BE2C (cell line): ENCODE results near the gene CLDN7.
A peak's percentile ranks its signal among the peaks of the same experiment; 100 is the strongest.

ENCODE experiments used
- DNase-seq: peaks from one replicate; pipeline ENCODE4 v3.0.0-alpha.2; 2020
- H3K27me3 ChIP-seq: fragments of 250-450 bp; sonication (Bioruptor Pico); 2 replicates; pipeline ENCODE4 v1.5.1; 2020; ENCODE audit warnings: mild to moderate bottlenecking
- H3K36me3 ChIP-seq: fragments of 250-450 bp; sonication (Bioruptor Pico); 2 replicates; pipeline ENCODE4 v1.5.1; 2020; ENCODE audit warnings: mild to moderate bottlenecking
- H3K4me1 ChIP-seq: fragments of 250-450 bp; sonication (Bioruptor Pico); 2 replicates; pipeline ENCODE4 v1.5.1; 2020
- H3K4me3 ChIP-seq: 2 replicates; pipeline ENCODE4 v1.5.1; 2011; ENCODE audit warnings: low read depth, low read length
- H3K9me3 ChIP-seq: fragments of 250-450 bp; sonication (Bioruptor Pico); 2 replicates; pipeline ENCODE4 v1.5.1; 2020
- TF ChIP-seq, protein P1 (sequence below): IDR thresholded peaks from 2 replicates; pipeline ENCODE4 v1.5.1; 2012; ENCODE audit warnings: mild to moderate bottlenecking, low read depth, low read length

Gene CLDN7

DNA sequence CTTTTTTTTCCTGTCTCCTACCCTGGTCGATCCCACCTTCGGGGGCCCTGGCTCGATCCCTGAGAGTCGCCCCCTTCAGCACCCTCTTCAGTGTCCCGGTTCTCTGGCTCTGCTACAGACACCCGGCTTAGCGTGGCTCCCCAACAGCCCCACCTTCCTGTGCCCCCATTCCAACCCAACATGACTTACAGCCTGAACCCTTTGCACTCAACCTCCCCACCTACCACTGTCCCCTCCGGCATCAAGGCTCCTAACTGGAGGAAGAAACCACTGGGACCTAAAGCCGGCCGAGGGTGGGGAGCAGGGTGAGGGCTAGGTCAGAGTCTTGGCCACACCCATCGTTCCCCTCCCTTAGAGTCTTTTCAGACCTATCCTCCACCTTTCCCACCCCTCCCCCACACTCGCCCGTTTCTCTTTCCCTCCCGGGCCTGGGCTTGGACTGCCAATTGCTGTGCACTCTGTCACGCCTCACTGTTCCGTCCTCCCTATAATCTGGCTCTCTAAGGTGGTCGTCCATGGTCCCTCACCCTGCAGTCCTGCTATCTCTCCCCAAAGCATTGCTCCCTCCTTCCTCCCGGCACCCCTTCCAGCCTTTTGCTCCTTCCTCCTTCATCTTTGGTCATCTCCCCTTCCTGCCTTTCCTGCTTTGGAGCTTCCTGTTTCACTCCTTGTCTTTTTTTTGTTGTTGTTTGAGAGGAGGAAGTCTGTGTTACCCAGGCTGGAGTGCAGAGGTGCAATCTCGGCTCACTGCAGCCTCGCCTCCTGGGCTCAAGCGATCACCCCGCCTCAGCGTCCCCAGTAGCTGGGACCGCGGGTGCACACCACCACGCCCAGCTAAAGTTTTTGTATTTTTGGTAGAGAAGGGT, 890 bp upstream of the CLDN7 start:
- H3K27me3 ChIP-seq = peaks cover 5% of the 10 kb centered on the region; the same call in 1 of the 2 replicates
- H3K4me1 ChIP-seq = no peaks in the 10 kb centered on the region
- no peak for DNase-seq
- H3K36me3 ChIP-seq = no peaks in the 10 kb centered on the region
- no peak overlapping the region for H3K4me3 ChIP-seq
- TF ChIP-seq, protein P1, sequence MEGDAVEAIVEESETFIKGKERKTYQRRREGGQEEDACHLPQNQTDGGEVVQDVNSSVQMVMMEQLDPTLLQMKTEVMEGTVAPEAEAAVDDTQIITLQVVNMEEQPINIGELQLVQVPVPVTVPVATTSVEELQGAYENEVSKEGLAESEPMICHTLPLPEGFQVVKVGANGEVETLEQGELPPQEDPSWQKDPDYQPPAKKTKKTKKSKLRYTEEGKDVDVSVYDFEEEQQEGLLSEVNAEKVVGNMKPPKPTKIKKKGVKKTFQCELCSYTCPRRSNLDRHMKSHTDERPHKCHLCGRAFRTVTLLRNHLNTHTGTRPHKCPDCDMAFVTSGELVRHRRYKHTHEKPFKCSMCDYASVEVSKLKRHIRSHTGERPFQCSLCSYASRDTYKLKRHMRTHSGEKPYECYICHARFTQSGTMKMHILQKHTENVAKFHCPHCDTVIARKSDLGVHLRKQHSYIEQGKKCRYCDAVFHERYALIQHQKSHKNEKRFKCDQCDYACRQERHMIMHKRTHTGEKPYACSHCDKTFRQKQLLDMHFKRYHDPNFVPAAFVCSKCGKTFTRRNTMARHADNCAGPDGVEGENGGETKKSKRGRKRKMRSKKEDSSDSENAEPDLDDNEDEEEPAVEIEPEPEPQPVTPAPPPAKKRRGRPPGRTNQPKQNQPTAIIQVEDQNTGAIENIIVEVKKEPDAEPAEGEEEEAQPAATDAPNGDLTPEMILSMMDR = no peak
- H3K9me3 ChIP-seq = no peaks in the 10 kb centered on the region

GRCh38 chr17:7261379-7262191, 693 bp downstream of the CLDN7 start:
- no peak for DNase-seq
- TF ChIP-seq, protein P1 = no peak
- H3K27me3 ChIP-seq = peaks cover 5% of the 10 kb centered on the region; the same call in 1 of the 2 replicates
- peak overlapping the region; percentile 46 for H3K4me3 ChIP-seq
- no peaks in the 10 kb centered on the region for H3K9me3 ChIP-seq
- no peaks in the 10 kb centered on the region for H3K36me3 ChIP-seq
- H3K4me1 ChIP-seq = no peaks in the 10 kb centered on the region

DNA sequence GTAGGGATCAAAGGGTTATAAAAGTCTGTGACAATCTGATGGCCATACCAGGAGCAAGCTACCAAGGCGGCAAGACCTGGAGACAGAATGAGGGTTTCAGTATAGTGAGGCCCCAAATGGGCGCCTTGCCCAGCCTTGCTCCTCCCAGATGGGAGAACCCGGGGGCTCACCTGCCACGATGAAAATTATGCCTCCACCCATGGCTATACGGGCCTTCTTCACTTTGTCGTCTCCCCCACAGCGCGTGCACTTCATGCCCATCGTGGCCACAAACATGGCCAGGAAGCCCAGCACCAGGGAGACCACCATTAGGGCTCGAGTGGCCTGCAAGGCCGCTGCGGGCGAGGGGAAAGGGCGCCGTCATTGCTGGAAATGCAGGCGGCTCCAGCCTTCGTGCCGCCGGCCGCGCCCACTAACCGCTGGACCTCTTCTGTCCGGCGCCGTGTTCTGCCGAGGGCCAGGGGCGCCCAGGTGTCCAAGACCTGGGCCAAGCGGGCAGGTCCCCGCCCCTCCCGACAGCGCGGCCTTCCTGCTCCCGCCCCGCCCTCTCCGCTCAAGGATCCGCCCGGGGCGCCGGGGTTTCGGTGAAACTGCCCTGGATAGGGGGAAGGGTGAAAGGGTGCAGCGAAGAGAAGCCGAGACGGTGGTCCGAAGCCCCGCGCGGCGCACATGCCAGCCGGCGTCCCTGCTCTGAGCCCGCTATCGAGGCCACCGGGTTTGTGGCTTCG, 1.5 kb downstream of the CLDN7 start:
- peak; percentile 22 for DNase-seq
- H3K4me3 ChIP-seq = peak overlapping the region; percentile 46
- peaks cover 5% of the 10 kb centered on the region; the same call in 1 of the 2 replicates for H3K27me3 ChIP-seq
- TF ChIP-seq, protein P1 = no peak
- H3K36me3 ChIP-seq = no peaks in the 10 kb centered on the region
- H3K4me1 ChIP-seq = no peaks in the 10 kb centered on the region
- no peaks in the 10 kb centered on the region for H3K9me3 ChIP-seq

- Histone ChIP-seq H3K27me3 (peaks cover 5% of the 10 kb centered on the region; the same call in 1 of the 2 replicates), H3K36me3 (no peaks in the 10 kb centered on the region), H3K9me3 (no peaks in the 10 kb centered on the region), H3K4me3 (no peak overlapping the region), H3K4me1 (no peaks in the 10 kb centered on the region)
- no peak for DNase-seq
- TF ChIP-seq, protein P1 = no peak
These were observed 2.1 kb downstream of the CLDN7 start for GRCh38 chr17:7260151-7260550.

- no peak for DNase-seq
- H3K9me3 ChIP-seq = no peaks in the 10 kb centered on the region
- no peak overlapping the region for H3K4me3 ChIP-seq
- peaks cover 5% of the 10 kb centered on the region; the same call in 1 of the 2 replicates for H3K27me3 ChIP-seq
- no peaks in the 10 kb centered on the region for H3K4me1 ChIP-seq
- TF ChIP-seq, protein P1 = no peak
- H3K36me3 ChIP-seq = no peaks in the 10 kb centered on the region
These were observed 2.8 kb downstream of the CLDN7 start for GRCh38 chr17:7259555-7259889.
